HEK293 (cell line): ENCODE measurements around the gene CD207.

ENCODE experiments used
- CTCF ChIA-PET: fragments of 350-600 bp; formaldehyde crosslinking; extraction: SDS; loops from one replicate; lab custom pipeline; 2021; ENCODE audit warnings: antibody characterized with exemption; lab: Yijun Ruan, JAX
- POLR2A ChIA-PET: fragments of 300-600 bp; formaldehyde crosslinking; extraction: SDS; loops from one replicate; lab custom pipeline; 2020; ENCODE audit warnings: antibody characterized with exemption, inconsistent platforms; lab: Yijun Ruan, JAX
- H3K27ac ChIP-seq: fragments of 200-500 bp; sonication (Bioruptor generic); 2 replicates; pipeline ENCODE4 v1.5.1; 2014; ENCODE audit warnings: low read depth, low read length, control low read depth, inconsistent platforms; ENCODE audit errors: extremely low read depth
- H3K36me3 ChIP-seq, 2 experiments: fragments of 200-500 bp in 1 of 2; sonication (Bioruptor generic) in 1 of 2; 1 replicate in 1 of 2; 2 replicates in 1 of 2; pipeline ENCODE4 v1.5.1; 2014 to 2017; ENCODE audit warnings: inconsistent platforms in 2 of 2, low read length in 2 of 2; ENCODE audit not compliant: control insufficient read depth in 2 of 2, insufficient read depth in 1 of 2
- H3K4me1 ChIP-seq: fragments of 200-500 bp; sonication (Bioruptor generic); 2 replicates; pipeline ENCODE4 v1.5.1; 2014; ENCODE audit warnings: mild to moderate bottlenecking, low read length, inconsistent platforms; ENCODE audit not compliant: control insufficient read depth, insufficient read depth
- H3K4me3 ChIP-seq: 2 replicates; pipeline ENCODE4 v1.5.1; 2011; ENCODE audit warnings: low read depth, mild to moderate bottlenecking, control low read depth, low read length, moderate library complexity
- H3K9me3 ChIP-seq: fragments of 200-500 bp; sonication (Bioruptor generic); 2 replicates; pipeline ENCODE4 v1.5.1; 2014; ENCODE audit warnings: low read depth, low read length, inconsistent platforms; ENCODE audit not compliant: control insufficient read depth, insufficient read depth
- EGR2 ChIP-seq: fragments of 450-650 bp; formaldehyde crosslinking; IDR thresholded peaks from 2 replicates; pipeline ENCODE4 v1.5.1; 2016; ENCODE audit warnings: low read depth, missing biosample characterization, missing genetic modification characterization
- HOXC10 ChIP-seq: sonication (generic); formaldehyde crosslinking; IDR thresholded peaks from 2 replicates; pipeline ENCODE4 v1.8.1; 2023; ENCODE audit warnings: mild to moderate bottlenecking, missing genetic modification reagents
- IKZF3 ChIP-seq: fragments of 450-650 bp; IDR thresholded peaks from 2 replicates; pipeline ENCODE4 v1.5.0; 2018; ENCODE audit warnings: missing biosample characterization, mild to moderate bottlenecking, missing genetic modification characterization, moderate library complexity
- SCRT1 ChIP-seq: fragments of 450-650 bp; formaldehyde crosslinking; IDR thresholded peaks from 2 replicates; pipeline ENCODE4 v1.5.1; 2016; ENCODE audit warnings: missing biosample characterization, missing genetic modification characterization, borderline replicate concordance
- SCRT2 ChIP-seq: fragments of 450-650 bp; formaldehyde crosslinking; IDR thresholded peaks from 2 replicates; pipeline ENCODE4 v1.5.1; 2016; ENCODE audit warnings: missing biosample characterization, missing genetic modification characterization
- SETDB1 ChIP-seq: IDR thresholded peaks from one replicate; pipeline ENCODE4 v1.6.1; 2017; ENCODE audit warnings: mild to moderate bottlenecking, low read length, moderate library complexity, mixed read lengths; ENCODE audit not compliant: insufficient read length
- YY1 ChIP-seq: fragments of 450-650 bp; formaldehyde crosslinking; IDR thresholded peaks from 2 replicates; pipeline ENCODE4 v1.5.1; 2018; ENCODE audit warnings: missing biosample characterization, missing genetic modification characterization
- YY2 ChIP-seq: fragments of 450-650 bp; formaldehyde crosslinking; IDR thresholded peaks from 2 replicates; pipeline ENCODE4 v1.5.1; 2016; ENCODE audit warnings: missing biosample characterization, missing genetic modification characterization
- ZBTB17 ChIP-seq: fragments of 450-650 bp; formaldehyde crosslinking; IDR thresholded peaks from 2 replicates; pipeline ENCODE4 v1.5.1; 2016; ENCODE audit warnings: missing biosample characterization, missing genetic modification characterization
- ZBTB21 ChIP-seq: fragments of 450-650 bp; formaldehyde crosslinking; IDR thresholded peaks from 2 replicates; pipeline ENCODE4 v1.5.1; 2017; ENCODE audit warnings: missing biosample characterization, missing genetic modification characterization
- ZBTB44 ChIP-seq: fragments of 450-650 bp; IDR thresholded peaks from 2 replicates; pipeline ENCODE4 v1.5.1; 2018; ENCODE audit warnings: missing biosample characterization, mild to moderate bottlenecking, missing genetic modification characterization
- ZBTB8A ChIP-seq: fragments of 450-650 bp; formaldehyde crosslinking; IDR thresholded peaks from 2 replicates; pipeline ENCODE4 v1.5.1; 2016; ENCODE audit warnings: missing biosample characterization, missing genetic modification characterization
- ZNF112 ChIP-seq: fragments of 450-650 bp; formaldehyde crosslinking; IDR thresholded peaks from 2 replicates; pipeline ENCODE4 v1.5.0; 2017; ENCODE audit warnings: missing biosample characterization, missing genetic modification characterization
- ZNF133 ChIP-seq: fragments of 450-650 bp; formaldehyde crosslinking; IDR thresholded peaks from 2 replicates; pipeline ENCODE4 v1.5.1; 2016; ENCODE audit warnings: missing biosample characterization, missing genetic modification characterization
- ZNF155 ChIP-seq: fragments of 450-650 bp; formaldehyde crosslinking; IDR thresholded peaks from 2 replicates; pipeline ENCODE4 v1.5.1; 2016; ENCODE audit warnings: missing biosample characterization, missing genetic modification characterization
- ZNF2 ChIP-seq: fragments of 450-650 bp; formaldehyde crosslinking; IDR thresholded peaks from 2 replicates; pipeline ENCODE4 v1.5.1; 2016; ENCODE audit warnings: missing biosample characterization, missing genetic modification characterization
- ZNF211 ChIP-seq: fragments of 450-650 bp; formaldehyde crosslinking; IDR thresholded peaks from 2 replicates; pipeline ENCODE4 v1.5.1; 2016; ENCODE audit warnings: low read depth, missing biosample characterization, missing genetic modification characterization
- ZNF433 ChIP-seq: fragments of 450-650 bp; formaldehyde crosslinking; IDR thresholded peaks from 2 replicates; pipeline ENCODE4 v1.5.1; 2016; ENCODE audit warnings: missing biosample characterization, missing genetic modification characterization, low read depth
- ZNF514 ChIP-seq: fragments of 450-650 bp; formaldehyde crosslinking; IDR thresholded peaks from 2 replicates; pipeline ENCODE4 v1.5.1; 2016; ENCODE audit warnings: missing biosample characterization, missing genetic modification characterization
- ZNF555 ChIP-seq: fragments of 450-650 bp; formaldehyde crosslinking; conservative IDR thresholded peaks from 2 replicates; pipeline ENCODE4 v1.5.1; 2017; ENCODE audit warnings: missing biosample characterization, mild to moderate bottlenecking, missing genetic modification characterization, inconsistent platforms
- ZNF558 ChIP-seq: fragments of 450-650 bp; formaldehyde crosslinking; IDR thresholded peaks from 2 replicates; pipeline ENCODE4 v1.5.1; 2016; ENCODE audit warnings: missing biosample characterization, missing genetic modification characterization
- ZNF585B ChIP-seq: fragments of 450-650 bp; formaldehyde crosslinking; IDR thresholded peaks from 2 replicates; pipeline ENCODE4 v1.5.1; 2016; ENCODE audit warnings: missing biosample characterization, missing genetic modification characterization
- ZNF610 ChIP-seq: fragments of 450-650 bp; formaldehyde crosslinking; IDR thresholded peaks from 2 replicates; pipeline ENCODE4 v1.5.1; 2016; ENCODE audit warnings: missing biosample characterization, missing genetic modification characterization, borderline replicate concordance
- ZNF701 ChIP-seq: fragments of 450-650 bp; formaldehyde crosslinking; IDR thresholded peaks from 2 replicates; pipeline ENCODE4 v1.5.1; 2016; ENCODE audit warnings: missing biosample characterization, missing genetic modification characterization
- ZNF792 ChIP-seq: fragments of 450-650 bp; formaldehyde crosslinking; IDR thresholded peaks from 2 replicates; pipeline ENCODE4 v1.5.1; 2016; ENCODE audit warnings: missing biosample characterization, missing genetic modification characterization
- ZNF843 ChIP-seq: fragments of 450-650 bp; formaldehyde crosslinking; IDR thresholded peaks from 2 replicates; pipeline ENCODE4 v1.5.1; 2016; ENCODE audit warnings: missing biosample characterization, missing genetic modification characterization
- ZSCAN30 ChIP-seq: fragments of 450-650 bp; IDR thresholded peaks from 2 replicates; pipeline ENCODE4 v1.5.1; 2018; ENCODE audit warnings: missing biosample characterization, mild to moderate bottlenecking, missing genetic modification characterization, moderate library complexity

The CD207 gene

GRCh38 chr2:70829916-70830315, 5.7 kb downstream of the CD207 start (continued):
- TF ChIP-seq ZBTB21 (tag by site-specific recombination) (no peak), ZNF558 (tag by site-specific recombination) (no peak), EGR2 (tag by site-specific recombination) (no peak)

DNA sequence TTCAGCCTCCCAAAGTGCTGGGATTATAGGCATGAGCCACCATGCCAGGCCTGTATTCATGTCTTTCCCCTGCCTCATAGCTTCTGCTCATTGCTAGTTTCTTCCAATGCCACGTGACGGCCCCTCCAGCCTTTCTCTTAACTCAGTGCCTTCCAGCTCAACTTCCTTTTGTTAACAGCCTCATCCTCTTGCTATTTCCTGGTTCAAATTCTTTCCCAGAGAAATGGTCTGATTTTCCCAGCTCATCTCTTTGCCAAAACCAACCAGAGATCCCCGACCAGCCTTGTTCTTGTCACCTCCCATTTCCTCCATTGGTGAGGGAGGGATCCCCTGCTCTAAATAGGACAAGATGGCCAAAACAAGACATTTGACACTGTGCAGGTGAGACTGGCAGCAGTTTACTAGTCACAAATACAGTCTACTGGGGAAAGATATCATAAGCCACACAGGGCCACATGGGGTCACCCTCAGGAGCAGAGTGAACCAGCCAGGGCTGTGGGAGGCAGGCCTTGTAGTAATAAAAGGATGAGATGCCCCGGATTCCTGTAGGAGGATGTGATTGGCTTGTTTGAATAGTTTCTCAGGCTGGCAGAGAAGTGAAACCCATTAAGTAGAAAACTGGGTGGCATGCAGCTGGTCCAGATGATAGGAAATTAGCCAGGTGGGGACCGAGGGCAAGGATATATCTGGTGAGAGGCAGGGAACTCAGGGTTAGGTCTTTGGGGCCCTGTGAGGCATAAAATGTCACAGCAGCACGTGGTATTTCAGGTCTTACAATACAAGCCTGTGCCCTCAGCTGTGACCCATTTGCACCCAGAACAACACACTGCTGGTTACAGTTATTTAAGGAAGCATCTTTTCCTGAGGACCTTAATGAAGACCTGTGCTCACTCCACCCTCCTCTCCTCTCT, 6.4 kb downstream of the CD207 start:
- H3K27ac ChIP-seq, result no peak overlapping the region
- no peak overlapping the region for H3K4me3 ChIP-seq
- ChIA-PET POLR2A (no interaction called here), CTCF (interaction anchor here (0.5 to 1.0 kb wide), 3 partner anchors 15 to 119 kb away, joined by 3 to 4 read pairs (median 3); no protein-coding TSS in a partner anchor)
- no peak for TF ChIP-seq SCRT2 (tag by site-specific recombination)
- no peak for TF ChIP-seq ZNF585B
- no peak for TF ChIP-seq ZNF843
- no peak for TF ChIP-seq ZNF433 (tag by site-specific recombination)
- TF ChIP-seq ZNF610 (tag by site-specific recombination), result no peak
- no peak for TF ChIP-seq ZNF555
- TF ChIP-seq ZNF514 (tag by site-specific recombination), result no peak
- no peaks in the 10 kb centered on the region for H3K9me3 ChIP-seq
- H3K36me3 ChIP-seq, result peaks cover 0 to 10% of the 10 kb centered on the region in 2 experiments; a peak in 1 of 3 replicates
- H3K4me1 ChIP-seq, result no peaks in the 10 kb centered on the region

GRCh38 chr2:70828115-70828514, 7.5 kb downstream of the CD207 start:
- H3K4me1 ChIP-seq, result no peaks in the 10 kb centered on the region
- no peaks in the 10 kb centered on the region for H3K9me3 ChIP-seq
- POLR2A ChIA-PET, result no interaction called here
- TF ChIP-seq SCRT1 (peak; percentile 78; the same call in 1 of the 2 replicates), ZBTB17 (tag by site-specific recombination) (no peak), SCRT2 (tag by site-specific recombination) (peak; percentile 93)
- H3K36me3 ChIP-seq, result peaks cover 0 to 10% of the 10 kb centered on the region in 2 experiments; a peak in 1 of 3 replicates
- H3K4me3 ChIP-seq, result no peak overlapping the region
- no peak overlapping the region for H3K27ac ChIP-seq
- CTCF ChIA-PET, result interaction anchor here (0.7 to 1.0 kb wide), 2 partner anchors 120 to 1231 kb away, joined by 3 to 4 read pairs; no protein-coding TSS in a partner anchor

- Histone ChIP-seq H3K4me1 (no peaks in the 10 kb centered on the region), H3K9me3 (no peaks in the 10 kb centered on the region), H3K4me3 (no peak overlapping the region), H3K27ac (no peak overlapping the region), H3K36me3 (peaks cover 0 to 10% of the 10 kb centered on the region in 2 experiments; a peak in 1 of 3 replicates)
- ChIA-PET POLR2A (no interaction called here), CTCF (interaction anchor here (0.7 to 1.5 kb wide), 2 partner anchors 34 to 1231 kb away, joined by 3 to 4 read pairs; no protein-coding TSS in a partner anchor)
- TF ChIP-seq ZNF133 (tag by site-specific recombination) (no peak), ZSCAN30 (no peak), ZNF701 (tag by site-specific recombination) (no peak), ZNF155 (tag by site-specific recombination) (no peak), ZNF112 (tag by site-specific recombination) (no peak), ZNF792 (tag by site-specific recombination) (no peak), HOXC10 (CRISPR knock-in tag) (no peak), IKZF3 (tag by site-specific recombination) (no peak), SETDB1 (no peak), ZBTB8A (tag by site-specific recombination) (no peak), ZNF2 (tag by site-specific recombination) (no peak), ZNF211 (no peak), YY2 (no peak), ZBTB44 (no peak), YY1 (tag by site-specific recombination) (no peak)
These were observed 8.2 kb downstream of the CD207 start for GRCh38 chr2:70827388-70827787.
